ENCODE data around the gene CDC23. TPM values are rescaled to one million over a fixed set of nuclear protein-coding genes. Genes with fewer than 3 reads are reported as not detected.

The CDC23 gene
- total and polyA plus RNA-seq, 2 of the 4 experiments (the other 2 are of a cell fraction), result 21.1 to 28.0 TPM

DNA sequence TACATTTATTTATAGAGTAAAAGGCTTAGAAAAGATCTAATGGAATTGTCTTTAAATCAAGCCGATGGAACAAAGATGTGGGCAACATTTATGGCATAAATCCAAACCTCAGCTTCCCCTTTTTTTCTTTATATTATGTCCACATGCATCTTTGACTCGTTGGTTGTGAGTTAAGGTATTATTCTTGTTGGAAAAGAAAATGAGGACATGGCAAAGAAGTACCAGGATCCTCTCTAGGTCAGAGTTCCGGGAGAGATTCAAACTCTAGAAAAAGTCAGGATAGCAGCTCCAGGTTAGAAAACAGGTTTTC lies 73.4 kb downstream of the CDC23 start:
- no peaks in the 10 kb centered on the region for H3K79me1 ChIP-seq (ENCODE audit: low read depth in 1 of 2, low read length in 2 of 2)
- H2BK120ac ChIP-seq (ENCODE audit: low read depth, low read length), result no peak overlapping the region
- no peaks in the 10 kb centered on the region for H3K36me3 ChIP-seq (ENCODE audit: control insufficient read depth, insufficient read depth, low read length)
- no peak overlapping the region for H4K8ac ChIP-seq (ENCODE audit: low read depth in 2 of 2, low read length in 2 of 2)
- ChIA-PET CTCF (interaction anchor here (0.6 to 1.0 kb wide), 2 partner anchors 73 to 104 kb away, joined by 3 read pairs; no protein-coding TSS in a partner anchor), POLR2A (ENCODE audit: unreplicated experiment) (no interaction called here)
- H3K18ac ChIP-seq (ENCODE audit: low read depth, low read length), result no peak overlapping the region
- H2BK15ac ChIP-seq (ENCODE audit: low read depth, low read length), result no peak overlapping the region
- no peak overlapping the region for H2AK5ac ChIP-seq (ENCODE audit: low read depth, low read length)
- no TSS peak for BruUV-seq (replicated peaks)
- intact Hi-C loops (cut with micrococcal nuclease), result no loop called here
- no peak overlapping the region for H3K4me3 ChIP-seq (ENCODE audit: insufficient read depth, low read depth, low read length)
- no peak overlapping the region for H4K91ac ChIP-seq (ENCODE audit: insufficient read depth, low read depth, low read length)
- no peak for ATAC-seq (ENCODE audit: low read depth)
- H3K4me1 ChIP-seq (ENCODE audit: control insufficient read depth, insufficient read depth, low read length), result no peaks in the 10 kb centered on the region
- H3K56ac ChIP-seq (ENCODE audit: extremely low read depth, insufficient read depth, low read length), result no peak overlapping the region; the same call in 1 of the 2 replicates
- no CpG with 5 or more reads among the region's 3 CpGs for WGBS, 2 experiments (ENCODE audit: extremely low coverage in 2 of 2, insufficient read length in 1 of 2)
- no peak overlapping the region for H2BK20ac ChIP-seq (ENCODE audit: low read depth, low read length)
- no peak overlapping the region for H3K14ac ChIP-seq (replicated peaks; ENCODE audit: low read depth, low read length)
- TF ChIP-seq RCOR1 (IDR thresholded peaks at IDR 0.05; ENCODE audit: insufficient replicate concordance, low read length), result no peak
- no peak for TF ChIP-seq POLR2A (IDR thresholded peaks at IDR 0.05; ENCODE audit: low read depth, low read length)
- TF ChIP-seq MAFK (IDR thresholded peaks at IDR 0.05; ENCODE audit: low read depth, low read length), result no peak
- no peak overlapping the region for H3K4me2 ChIP-seq (ENCODE audit: low read depth, low read length)
- no peak overlapping the region for H2BK5ac ChIP-seq (ENCODE audit: low read depth, low read length, poor library complexity, severe bottlenecking)
- no peak for DNase-seq
- no peak overlapping the region for H3K9ac ChIP-seq (ENCODE audit: low read depth, low read length)
- H4K5ac ChIP-seq (ENCODE audit: low read depth, low read length), result no peak overlapping the region
- H2AFZ ChIP-seq (replicated peaks; ENCODE audit: low read length, poor library complexity), result no peak overlapping the region
- dilution Hi-C loops (cut with HindIII; ENCODE audit: low sequenced_read_pairs, unreplicated experiment), result no loop called here
- no peaks in the 10 kb centered on the region; the same call in 1 of the 2 replicates for H3K27me3 ChIP-seq (ENCODE audit: control insufficient read depth, insufficient read depth, low read length)
- H2AK9ac ChIP-seq (replicated peaks; ENCODE audit: low read depth, low read length, poor library complexity), result no peak overlapping the region
- no peak overlapping the region for H3K27ac ChIP-seq (ENCODE audit: insufficient read depth, low read length)
- H4K20me1 ChIP-seq (ENCODE audit: insufficient read depth, low read length), result no peaks in the 10 kb centered on the region
- H3K9me3 ChIP-seq (ENCODE audit: control insufficient read depth, insufficient read depth, low read length), result no peaks in the 10 kb centered on the region
- in situ Hi-C loops (cut with MboI; ENCODE audit: low sequenced_read_pairs), result loop anchor here (10.0 to 25.0 kb wide), 3 partner anchors 102 to 502 kb away; partner anchors contain the start of gene FAM13B
- H3K4ac ChIP-seq (ENCODE audit: low read depth, low read length), result no peak overlapping the region
- no peak overlapping the region for H3K23ac ChIP-seq (ENCODE audit: low read depth, low read length)
- no peaks in the 10 kb centered on the region for H3K9me1 ChIP-seq (ENCODE audit: insufficient read depth, low read length)
